H1 (cell line): ENCODE results near the gene NPPA. TPM values are rescaled to one million over a fixed set of nuclear protein-coding genes. Genes with fewer than 3 reads are reported as not detected.

Source experiments
- CTCF ChIA-PET: fragments of 300-600 bp; sonication (Branson Sonifier 250); formaldehyde crosslinking; loops from one replicate; lab custom pipeline; 2021; ENCODE audit not compliant: partially characterized antibody; lab: Charles Lee
- POLR2A ChIA-PET: fragments of 300-600 bp; sonication (Branson Sonifier 250); formaldehyde crosslinking; loops from one replicate; lab custom pipeline; 2021; ENCODE audit warnings: inconsistent platforms; ENCODE audit not compliant: partially characterized antibody; lab: Charles Lee
- DNase-seq, 2 experiments: peaks; one replicate each; pipeline versions ENCODE4 v3.0.0 to v3.0.0-alpha.2; 2010 to 2022; ENCODE audit warnings: low spot score in 2 of 2, low read depth in 1 of 2, mixed read lengths in 1 of 2
- FAIRE-seq: peaks from 2 replicates; lab custom pipeline; 2011; peaks lifted over from hg19 to GRCh38; lab: Jason Lieb, UNC
- H2AFZ ChIP-seq: 2 replicates; pipeline ENCODE4 v1.8.1; 2012; ENCODE audit warnings: low read length, inconsistent platforms
- H2AK5ac ChIP-seq: 2 replicates; pipeline ENCODE4 v1.6.1; 2013; ENCODE audit warnings: low read depth, low read length
- H2BK120ac ChIP-seq: replicated peaks from 2 replicates; pipeline ENCODE3; 2013; ENCODE audit warnings: low read depth, low read length, inconsistent platforms
- H2BK12ac ChIP-seq: 2 replicates; pipeline ENCODE4 v1.6.1; 2013; ENCODE audit warnings: low read depth, low read length
- H2BK15ac ChIP-seq: 2 replicates; pipeline ENCODE4 v1.6.1; 2013; ENCODE audit warnings: low read length
- H2BK20ac ChIP-seq: 2 replicates; pipeline ENCODE4 v1.6.1; 2013; ENCODE audit warnings: low read length
- H2BK5ac ChIP-seq: 2 replicates; pipeline ENCODE4 v1.6.1; 2013; ENCODE audit warnings: low read depth, low read length
- H3K14ac ChIP-seq: 2 replicates; pipeline ENCODE4 v1.6.1; 2013; ENCODE audit warnings: inconsistent platforms; ENCODE audit not compliant: insufficient read length
- H3K18ac ChIP-seq: 2 replicates; pipeline ENCODE4 v1.6.1; 2013; ENCODE audit warnings: low read length; ENCODE audit errors: extremely low read depth
- H3K23ac ChIP-seq: 2 replicates; pipeline ENCODE4 v1.6.1; 2013; ENCODE audit warnings: inconsistent platforms; ENCODE audit not compliant: insufficient read length
- H3K23me2 ChIP-seq: 2 replicates; pipeline ENCODE4 v1.6.1; 2013; ENCODE audit warnings: low read depth, low read length
- H3K27ac ChIP-seq: 2 replicates; pipeline ENCODE4 v1.6.1; 2011; ENCODE audit warnings: low read depth, low read length, inconsistent platforms
- H3K27me3 ChIP-seq, 4 experiments: replicated peaks in 1 of 4; 1 replicate in 1 of 4; 2 replicates in 3 of 4; pipeline versions ENCODE4 v1.6.1 to v1.8.1; 2011 to 2013; ENCODE audit warnings: low read length in 3 of 4, mild to moderate bottlenecking in 3 of 4, inconsistent platforms in 2 of 4, mixed read lengths in 2 of 4, moderate library complexity in 1 of 4; ENCODE audit not compliant: control insufficient read depth in 3 of 4, insufficient read depth in 3 of 4; ENCODE audit errors: extremely low read depth in 1 of 4
- H3K36me3 ChIP-seq, 4 experiments: 2 replicates each; pipeline versions ENCODE4 v1.6.1 to v1.8.1; 2011 to 2013; ENCODE audit warnings: mild to moderate bottlenecking in 4 of 4, low read length in 3 of 4, moderate library complexity in 2 of 4, control low read depth in 1 of 4, inconsistent platforms in 1 of 4; ENCODE audit not compliant: insufficient read depth in 4 of 4, control insufficient read depth in 2 of 4
- H3K4ac ChIP-seq: replicated peaks from 2 replicates; pipeline ENCODE3; 2013; ENCODE audit warnings: low read length, low read depth, mixed read lengths, inconsistent platforms; ENCODE audit not compliant: insufficient read length
- H3K4me1 ChIP-seq, 4 experiments: replicated peaks in 1 of 4; 1 replicate in 1 of 4; 2 replicates in 3 of 4; pipeline versions ENCODE4 v1.6.1 to v1.8.1; 2011 to 2013; ENCODE audit warnings: low read length in 3 of 4, inconsistent platforms in 2 of 4, mixed read lengths in 1 of 4; ENCODE audit not compliant: insufficient read depth in 4 of 4, control insufficient read depth in 3 of 4
- H3K4me2 ChIP-seq, 2 experiments: 2 replicates each; pipeline versions ENCODE4 v1.6.1 to v1.8.1; 2011 to 2013; ENCODE audit warnings: low read depth in 2 of 2, low read length in 2 of 2, control low read depth in 1 of 2, inconsistent platforms in 1 of 2, mild to moderate bottlenecking in 1 of 2; ENCODE audit not compliant: insufficient read depth in 1 of 2
- H3K4me3 ChIP-seq, 4 experiments: fragments of 200-600, 300-600 bp in 1 of 4; sonication (generic), shearing (Covaris generic), sonication (Bioruptor Twin) in 1 of 4; 2 replicates each; pipeline versions ENCODE4 v1.5.1 to v1.8.1; 2011 to 2016; ENCODE audit warnings: low read length in 4 of 4, low read depth in 3 of 4, control low read depth in 2 of 4, inconsistent platforms in 2 of 4, mild to moderate bottlenecking in 2 of 4, mixed read lengths in 1 of 4, moderate library complexity in 1 of 4; ENCODE audit not compliant: insufficient read depth in 2 of 4; ENCODE audit errors: extremely low read depth in 1 of 4
- H3K56ac ChIP-seq: replicated peaks from 2 replicates; pipeline ENCODE3; 2013; ENCODE audit warnings: low read depth, mild to moderate bottlenecking, mixed read lengths, low read length, inconsistent platforms; ENCODE audit not compliant: insufficient read length
- H3K79me1 ChIP-seq: 2 replicates; pipeline ENCODE4 v1.6.1; 2013; ENCODE audit warnings: low read depth, low read length, control low read depth
- H3K79me2 ChIP-seq, 2 experiments: 2 replicates each; pipeline versions ENCODE4 v1.6.1 to v1.8.1; 2012 to 2013; ENCODE audit warnings: low read length in 2 of 2, mild to moderate bottlenecking in 2 of 2, inconsistent platforms in 1 of 2; ENCODE audit not compliant: insufficient read depth in 2 of 2, control insufficient read depth in 1 of 2
- H3K9ac ChIP-seq, 4 experiments: replicated peaks in 1 of 4; 1 replicate in 1 of 4; 2 replicates in 3 of 4; pipeline versions ENCODE4 v1.6.1 to v1.8.1; 2011 to 2013; ENCODE audit warnings: low read depth in 3 of 4, low read length in 3 of 4, control low read depth in 2 of 4, mild to moderate bottlenecking in 2 of 4, moderate library complexity in 2 of 4, inconsistent platforms in 1 of 4; ENCODE audit errors: extremely low read depth in 1 of 4
- H3K9me3 ChIP-seq, 2 experiments: 2 replicates each; pipeline versions ENCODE4 v1.6.1 to v1.8.1; 2012 to 2013; ENCODE audit warnings: mild to moderate bottlenecking in 2 of 2, moderate library complexity in 2 of 2, control low read depth in 1 of 2, inconsistent platforms in 1 of 2, low read depth in 1 of 2, low read length in 1 of 2, mixed read lengths in 1 of 2; ENCODE audit not compliant: insufficient read depth in 2 of 2
- H4K20me1 ChIP-seq, 2 experiments: replicated peaks in 1 of 2; 2 replicates each; pipeline versions ENCODE3 to v1.8.1; 2011 to 2013; ENCODE audit warnings: inconsistent platforms in 2 of 2, low read length in 2 of 2, mild to moderate bottlenecking in 1 of 2; ENCODE audit not compliant: insufficient read depth in 2 of 2, control insufficient read depth in 1 of 2
- H4K5ac ChIP-seq: 2 replicates; pipeline ENCODE4 v1.6.1; 2013; ENCODE audit warnings: low read length, low read depth, mixed read lengths, inconsistent platforms; ENCODE audit not compliant: insufficient read length
- H4K8ac ChIP-seq: 2 replicates; pipeline ENCODE4 v1.8.0; 2013; ENCODE audit warnings: mild to moderate bottlenecking, moderate library complexity, low read length, inconsistent platforms; ENCODE audit not compliant: insufficient read depth; ENCODE audit errors: extremely low read depth
- H4K91ac ChIP-seq: replicated peaks from 2 replicates; pipeline ENCODE3; 2013; ENCODE audit warnings: low read length, mixed read lengths, inconsistent platforms; ENCODE audit not compliant: insufficient read length
- CBX8 ChIP-seq: fragments of 300-800, 300-1000 bp; sonication (generic); IDR thresholded peaks from 2 replicates; pipeline ENCODE4 v1.7.1; 2016; ENCODE audit warnings: low read depth, low read length, borderline replicate concordance
- RAD21 ChIP-seq, 2 experiments: IDR thresholded peaks in 1 of 2; conservative IDR thresholded peaks in 1 of 2; 2 replicates each; pipeline ENCODE4 v1.6.1; 2011; ENCODE audit warnings: low read depth in 2 of 2, low read length in 2 of 2, improper control_type of control experiment in 1 of 2, inconsistent platforms in 1 of 2, mild to moderate bottlenecking in 1 of 2, moderate library complexity in 1 of 2
- WGBS, 2 experiments: shearing (Covaris generic) in 1 of 2; methylation state at CpG; one replicate each; pipeline versions ENCODE4 v1.1.6 to v1.1.7; 2013 to 2015; ENCODE audit warnings: low lambda C conversion rate in 2 of 2, mixed read lengths in 2 of 2, inconsistent platforms in 1 of 2, low coverage in 1 of 2, missing lambda C conversion rate in 1 of 2; ENCODE audit not compliant: insufficient replicate concordance in 2 of 2, insufficient coverage in 1 of 2, insufficient read length in 1 of 2; ENCODE audit errors: extremely low coverage in 1 of 2, missing lambda C conversion rate in 1 of 2; 5-methylcytosine and 5-hydroxymethylcytosine counted together
- polyA plus RNA-seq, 7 experiments: library from polyadenylated mRNA; depleted of rRNA in 3 of 7; stranded (reverse) in 5 of 7; unstranded in 2 of 7; fragments of >200 nt in 5 of 7; fragments of 200-250 nt in 2 of 7; gene quantifications; 1 replicate in 5 of 7; 2 replicates in 1 of 7; 4 replicates in 1 of 7; pipeline versions ENCODE4 v1.2.1 to v1.2.3, GENCODE V29; 2011 to 2013; ENCODE audit warnings: missing spikeins in 2 of 7, mixed read lengths in 2 of 7
- total RNA-seq: library from RNA; stranded (reverse); fragmentation: NEBNext Ultra II Directional; extraction: Animal tissue kit (Norgen Biotek cat#: 25700); gene quantifications from 2 replicates; pipeline ENCODE4 v1.2.1, GENCODE V29; 2021
- TF ChIP-seq, protein P1 (sequence below), 3 experiments: IDR thresholded peaks; 1 replicate in 2 of 3; 2 replicates in 1 of 3; pipeline versions ENCODE4 v1.5.1 to v1.6.1; 2011; ENCODE audit warnings: low read length in 3 of 3, mild to moderate bottlenecking in 3 of 3, inconsistent platforms in 2 of 3, low read depth in 1 of 3, moderate library complexity in 1 of 3; ENCODE audit not compliant: insufficient read depth in 1 of 3; ENCODE audit errors: control extremely low read depth in 1 of 3
- TF ChIP-seq, protein P2 (sequence below): IDR thresholded peaks from 2 replicates; pipeline ENCODE4 v1.6.1; 2012; ENCODE audit warnings: inconsistent platforms

The NPPA gene
- total and polyA plus RNA-seq, 2 of the 8 experiments (the other 6 are each of a cell fraction or from before 2014, with no cell fraction given), result not detected

DNA sequence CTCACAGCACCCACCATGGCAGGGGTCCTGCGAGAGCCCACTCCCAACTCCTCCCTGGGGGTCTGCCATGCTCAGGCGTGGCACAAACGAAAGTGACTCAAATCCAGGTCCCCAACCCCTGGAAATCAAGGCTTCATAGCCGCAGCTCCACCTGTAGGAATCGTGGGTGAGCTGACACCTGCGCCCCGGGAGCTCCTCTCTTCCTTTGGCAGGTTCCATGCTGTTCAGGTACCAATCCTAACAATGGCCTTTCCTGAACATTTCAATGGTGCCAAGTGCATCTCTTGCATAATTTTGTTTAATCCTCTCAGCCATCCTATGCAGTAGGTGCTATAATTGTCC is 40.1 kb upstream of the NPPA start:
- H3K23ac ChIP-seq, result no peak overlapping the region

More for the DNA sequence above, 40.1 kb upstream of the NPPA start:
- Histone ChIP-seq H3K9me3 (no peaks in the 10 kb centered on the region), H2BK15ac (no peak overlapping the region), H3K79me2 (no peaks in the 10 kb centered on the region), H2BK20ac (no peak overlapping the region), H3K27ac (no peak overlapping the region), H4K5ac (no peak overlapping the region), H3K18ac (no peak overlapping the region), H4K91ac (no peak overlapping the region), H4K8ac (no peak overlapping the region), H3K4me1 (peaks cover 0 to 10% (median 8%) of the 10 kb centered on the region in 4 experiments; a peak in 6 of 7 replicates), H2BK12ac (no peak overlapping the region), H3K4me3 (no peak overlapping the region), H3K4me2 (no peak overlapping the region), H2AK5ac (no peak overlapping the region), H2AFZ (no peak overlapping the region; the same call in 1 of the 2 replicates), H3K4ac (no peak overlapping the region), H3K27me3 (no peaks in the 10 kb centered on the region), H3K9ac (no peak overlapping the region), H3K14ac (no peak overlapping the region), H2BK120ac (no peak overlapping the region), H3K79me1 (no peaks in the 10 kb centered on the region), H3K23me2 (no peaks in the 10 kb centered on the region), H3K56ac (no peak overlapping the region), H4K20me1 (no peaks in the 10 kb centered on the region), H2BK5ac (no peak overlapping the region), H3K36me3 (no peaks in the 10 kb centered on the region)
- FAIRE-seq, result no peak
- no peak for DNase-seq
- TF ChIP-seq, protein P1, sequence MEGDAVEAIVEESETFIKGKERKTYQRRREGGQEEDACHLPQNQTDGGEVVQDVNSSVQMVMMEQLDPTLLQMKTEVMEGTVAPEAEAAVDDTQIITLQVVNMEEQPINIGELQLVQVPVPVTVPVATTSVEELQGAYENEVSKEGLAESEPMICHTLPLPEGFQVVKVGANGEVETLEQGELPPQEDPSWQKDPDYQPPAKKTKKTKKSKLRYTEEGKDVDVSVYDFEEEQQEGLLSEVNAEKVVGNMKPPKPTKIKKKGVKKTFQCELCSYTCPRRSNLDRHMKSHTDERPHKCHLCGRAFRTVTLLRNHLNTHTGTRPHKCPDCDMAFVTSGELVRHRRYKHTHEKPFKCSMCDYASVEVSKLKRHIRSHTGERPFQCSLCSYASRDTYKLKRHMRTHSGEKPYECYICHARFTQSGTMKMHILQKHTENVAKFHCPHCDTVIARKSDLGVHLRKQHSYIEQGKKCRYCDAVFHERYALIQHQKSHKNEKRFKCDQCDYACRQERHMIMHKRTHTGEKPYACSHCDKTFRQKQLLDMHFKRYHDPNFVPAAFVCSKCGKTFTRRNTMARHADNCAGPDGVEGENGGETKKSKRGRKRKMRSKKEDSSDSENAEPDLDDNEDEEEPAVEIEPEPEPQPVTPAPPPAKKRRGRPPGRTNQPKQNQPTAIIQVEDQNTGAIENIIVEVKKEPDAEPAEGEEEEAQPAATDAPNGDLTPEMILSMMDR (IDR thresholded peaks at IDR 0.05; ENCODE audit: control extremely low read depth in 1 of 3, insufficient read depth in 1 of 3, low read depth in 1 of 3, low read length in 3 of 3), result peak in 2 of 3 experiments; percentile 9 to 39; a peak in 2 of 4 replicates
- TF ChIP-seq CBX8 (no peak), RAD21 (IDR thresholded peaks at IDR 0.05 in 1 of 2, conservative IDR thresholded peaks at IDR 0.05 in 1 of 2; ENCODE audit: low read depth in 2 of 2, low read length in 2 of 2) (peak; percentile 2 to 18; a peak in 2 of 4 replicates)
- TF ChIP-seq, protein P2, sequence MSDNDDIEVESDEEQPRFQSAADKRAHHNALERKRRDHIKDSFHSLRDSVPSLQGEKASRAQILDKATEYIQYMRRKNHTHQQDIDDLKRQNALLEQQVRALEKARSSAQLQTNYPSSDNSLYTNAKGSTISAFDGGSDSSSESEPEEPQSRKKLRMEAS, result no peak
- 88% methylated on average over 7 of the region's 7 CpGs; no CpG with 5 or more reads in 1 of the 2 experiments for WGBS, 2 experiments
- CTCF ChIA-PET, result interaction anchor here (0.6 to 4.9 kb wide), 14 partner anchors 10 to 764 kb away, joined by 3 to 27 read pairs (median 6); no protein-coding TSS in a partner anchor
- POLR2A ChIA-PET, result interaction anchor here (0.7 to 5.4 kb wide), 4 partner anchors 21 to 93 kb away, joined by 3 to 46 read pairs (median 3); partner anchors contain the start of genes MFN2 and NPPA
